Right lobe of liver (tissue), 4 donors: ENCODE data around the gene SNAP47.

Experiments used
- CTCF ChIP-seq, 4 donors: fragments of 200-600 bp in 3 of 4; fragments of 450-650 bp in 1 of 4; IDR thresholded peaks; one replicate each; pipeline versions ENCODE4 v1.5.1 to v1.8.0; 2016 to 2022; ENCODE audit warnings: antibody characterized with exemption in 4 of 4, mild to moderate bottlenecking in 2 of 4
- POLR2A ChIP-seq: fragments of 450-650 bp; IDR thresholded peaks from one replicate; pipeline ENCODE4 v1.6.1; 2017; ENCODE audit warnings: antibody characterized with exemption, mild to moderate bottlenecking
- donor health status: DM: no; HTN: no; CAD: no.
- donor health status: DM: no; HTN: no; CAD: no.
- donor health status: DM: no; HTN: yes; CAD: no.

GRCh38 chr1:227776331-227776771 lies 41.1 kb downstream of the SNAP47 start:
- TF ChIP-seq CTCF (IDR thresholded peaks at IDR 0.05) (no peak), POLR2A (no peak)
